Measurements from ENCODE around the gene CSGALNACT2. TPM values are rescaled to one million over a fixed set of nuclear protein-coding genes. Genes with fewer than 3 reads are reported as not detected.

The CSGALNACT2 gene
- total and polyA plus RNA-seq, 10 of the 15 experiments (the other 5 are each of a cell fraction or from before 2014, with no cell fraction given), result 2.5 to 12.6 (median 8.7) TPM

GRCh38 chr10:43110338-43111071, 27.7 kb upstream of the CSGALNACT2 start:
- ChIA-PET RAD21 (ENCODE audit: unreplicated experiment) (interaction anchor here (1.2 kb wide), 1 partner anchor 10 kb away, joined by 7 read pairs; no protein-coding TSS in a partner anchor), SMC1A (ENCODE audit: uncharacterized antibody, unreplicated experiment) (no interaction called here), CTCF (interaction anchor here (0.7 to 2.2 kb wide), 6 partner anchors 10 to 245 kb away, joined by 3 to 6 read pairs (median 3); no protein-coding TSS in a partner anchor), POLR2A (interaction anchor here (0.5 kb wide), 1 partner anchor 310 kb away, joined by 4 read pairs; no protein-coding TSS in a partner anchor)
- Histone ChIP-seq H3K4me3 (no peak overlapping the region), H3K9ac (ENCODE audit: control insufficient read depth, insufficient read depth, low read length) (no peak overlapping the region; the same call in 1 of the 2 replicates), H2AFZ (ENCODE audit: control insufficient read depth, low read depth, low read length) (peak overlapping the region; percentile 41), H3K4me2 (ENCODE audit: control insufficient read depth, insufficient read depth) (peak overlapping the region; percentile 38; the same call in 1 of the 2 replicates), H3K27me3 (replicated peaks in 1 of 2; ENCODE audit: control insufficient read depth in 2 of 2, insufficient read depth in 2 of 2, low read length in 1 of 2) (no peaks in the 10 kb centered on the region), H3K9me3 (replicated peaks; ENCODE audit: control insufficient read depth, insufficient read depth, low read length) (no peaks in the 10 kb centered on the region), H3K27ac (ENCODE audit: control insufficient read depth, insufficient read depth) (no peak overlapping the region), H4K20me1 (ENCODE audit: control insufficient read depth, insufficient read depth) (no peaks in the 10 kb centered on the region; the same call in 1 of the 2 replicates), H3K79me2 (ENCODE audit: control insufficient read depth, insufficient read depth, low read length) (no peaks in the 10 kb centered on the region), H3K36me3 (ENCODE audit: control insufficient read depth in 2 of 2, insufficient read depth in 2 of 2, low read length in 1 of 2) (no peaks in the 10 kb centered on the region), H3K4me1 (ENCODE audit: control insufficient read depth, insufficient read depth, low read length) (peaks cover 11% of the 10 kb centered on the region)
- FAIRE-seq (peak; percentile 41), DNase-seq (ENCODE audit: low read depth, low spot score) (no peak), ATAC-seq (peak; percentile 64)
- intact Hi-C loops (cut with micrococcal nuclease; ENCODE audit: unreplicated experiment), result no loop called here
- WGBS (ENCODE audit: insufficient coverage, insufficient replicate concordance, low lambda C conversion rate, missing lambda C conversion rate), result 49% methylated on average over 7 of the region's 7 CpGs
- TF ChIP-seq BHLHE40 (IDR thresholded peaks at IDR 0.05; ENCODE audit: borderline replicate concordance in 1 of 2, low read depth in 2 of 2, low read length in 1 of 2), result peak; percentile 46 to 81; a peak in 3 of 4 replicates
- peak in 1 of 2 experiments; percentile 59; a peak in 1 of 3 replicates for TF ChIP-seq EGR1 (IDR thresholded peaks at IDR 0.05; ENCODE audit: borderline replicate concordance in 1 of 2, low read depth in 2 of 2, low read length in 2 of 2)
- no peak for TF ChIP-seq CREB1 (IDR thresholded peaks at IDR 0.05; ENCODE audit: low read depth)
- TF ChIP-seq TCF3 (IDR thresholded peaks at IDR 0.05; ENCODE audit: borderline replicate concordance, insufficient read depth, low read depth, low read length), result peak; percentile 28; the same call in 1 of the 2 replicates
- peak; percentile 70; the same call in 1 of the 2 replicates for TF ChIP-seq TCF12 (IDR thresholded peaks at IDR 0.05; ENCODE audit: low read depth, low read length)
- peak; percentile 75 for TF ChIP-seq USF1 (IDR thresholded peaks at IDR 0.05; ENCODE audit: borderline replicate concordance, extremely low read length, insufficient read depth, low read depth, low read length)
- TF ChIP-seq RB1 (IDR thresholded peaks at IDR 0.05; ENCODE audit: borderline replicate concordance), result no peak
- peak; percentile 86 for TF ChIP-seq RAD51 (IDR thresholded peaks at IDR 0.05)
- TF ChIP-seq NR2C1 (IDR thresholded peaks at IDR 0.05), result no peak
- no peak for TF ChIP-seq ESRRA (IDR thresholded peaks at IDR 0.05; ENCODE audit: low read length)
- peak; percentile 38; the same call in 1 of the 2 replicates for TF ChIP-seq ATF3 (IDR thresholded peaks at IDR 0.05; ENCODE audit: borderline replicate concordance, extremely low read depth, low read depth, low read length)
- peak; percentile 28; the same call in 1 of the 2 replicates for TF ChIP-seq IKZF1 (conservative IDR thresholded peaks at IDR 0.05)
- peak; percentile 46 for TF ChIP-seq USF2 (IDR thresholded peaks at IDR 0.05; ENCODE audit: borderline replicate concordance, low read depth, low read length)
- in situ Hi-C loops (cut with MboI), result loop anchor here (25.0 kb wide), 2 partner anchors 98 to 923 kb away; no protein-coding TSS in a partner anchor
- BruUV-seq (replicated peaks), result no TSS peak
